ENCODE measurements around the gene FOXI2.

The FOXI2 gene

DNA sequence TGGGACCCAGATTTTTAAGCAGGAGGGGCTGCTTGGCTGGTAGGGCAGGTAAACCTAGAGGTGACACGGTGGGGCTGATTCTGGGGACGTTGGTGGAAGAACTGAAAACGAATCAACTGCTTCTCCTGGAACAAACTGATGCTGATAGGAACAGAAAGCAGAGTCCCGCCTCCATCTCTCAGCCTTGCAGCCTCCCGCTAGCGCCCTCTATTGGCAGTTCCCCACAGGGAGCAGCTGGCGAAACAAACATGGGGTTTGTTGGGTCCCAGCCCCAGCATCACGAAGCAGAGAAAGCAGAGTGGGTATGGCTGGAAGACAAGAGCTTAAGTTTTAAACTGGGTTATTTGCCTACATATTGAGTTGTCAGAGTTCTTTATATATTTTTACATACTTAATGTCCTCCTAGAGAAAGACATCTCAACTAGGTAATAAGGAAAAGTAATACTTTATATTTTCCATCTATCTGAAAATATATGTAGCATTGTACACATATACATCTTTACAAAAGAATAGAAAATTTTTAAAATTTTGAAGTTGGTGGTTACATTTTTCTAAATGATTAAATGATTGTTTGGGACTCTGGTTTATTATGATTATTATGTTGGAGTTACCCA, 42.3 kb upstream of the FOXI2 start:
- Histone ChIP-seq H3K4me1 (ENCODE audit: control insufficient read depth, low read length) (no peaks in the 10 kb centered on the region), H3K27me3 (ENCODE audit: control insufficient read depth, low read length) (no peaks in the 10 kb centered on the region), H3K27ac (ENCODE audit: low read depth, low read length) (no peak overlapping the region), H3K4me2 (ENCODE audit: low read length) (no peak overlapping the region), H3K9me2 (replicated peaks; ENCODE audit: control insufficient read depth, low read length) (no peaks in the 10 kb centered on the region), H3K79me2 (ENCODE audit: control insufficient read depth, low read length) (no peaks in the 10 kb centered on the region), H3K36me3 (ENCODE audit: control insufficient read depth, low read length) (no peaks in the 10 kb centered on the region), H3F3A (ENCODE audit: control insufficient read depth, insufficient read depth) (no peaks in the 10 kb centered on the region), H3K9me3 (ENCODE audit: control insufficient read depth, insufficient read depth, low read length) (no peaks in the 10 kb centered on the region), H4K20me1 (ENCODE audit: control insufficient read depth, insufficient read depth, low read depth, low read length) (no peaks in the 10 kb centered on the region), H3K4me3 (ENCODE audit: low read length) (no peak overlapping the region)
- TF ChIP-seq, protein P1, sequence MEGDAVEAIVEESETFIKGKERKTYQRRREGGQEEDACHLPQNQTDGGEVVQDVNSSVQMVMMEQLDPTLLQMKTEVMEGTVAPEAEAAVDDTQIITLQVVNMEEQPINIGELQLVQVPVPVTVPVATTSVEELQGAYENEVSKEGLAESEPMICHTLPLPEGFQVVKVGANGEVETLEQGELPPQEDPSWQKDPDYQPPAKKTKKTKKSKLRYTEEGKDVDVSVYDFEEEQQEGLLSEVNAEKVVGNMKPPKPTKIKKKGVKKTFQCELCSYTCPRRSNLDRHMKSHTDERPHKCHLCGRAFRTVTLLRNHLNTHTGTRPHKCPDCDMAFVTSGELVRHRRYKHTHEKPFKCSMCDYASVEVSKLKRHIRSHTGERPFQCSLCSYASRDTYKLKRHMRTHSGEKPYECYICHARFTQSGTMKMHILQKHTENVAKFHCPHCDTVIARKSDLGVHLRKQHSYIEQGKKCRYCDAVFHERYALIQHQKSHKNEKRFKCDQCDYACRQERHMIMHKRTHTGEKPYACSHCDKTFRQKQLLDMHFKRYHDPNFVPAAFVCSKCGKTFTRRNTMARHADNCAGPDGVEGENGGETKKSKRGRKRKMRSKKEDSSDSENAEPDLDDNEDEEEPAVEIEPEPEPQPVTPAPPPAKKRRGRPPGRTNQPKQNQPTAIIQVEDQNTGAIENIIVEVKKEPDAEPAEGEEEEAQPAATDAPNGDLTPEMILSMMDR (IDR thresholded peaks at IDR 0.05; ENCODE audit: low read depth, low read length, poor library complexity, severe bottlenecking), result peak; percentile 90
- TF ChIP-seq EZH2phosphoT487 (IDR thresholded peaks at IDR 0.05; ENCODE audit: borderline replicate concordance, low read length), result no peak

DNA sequence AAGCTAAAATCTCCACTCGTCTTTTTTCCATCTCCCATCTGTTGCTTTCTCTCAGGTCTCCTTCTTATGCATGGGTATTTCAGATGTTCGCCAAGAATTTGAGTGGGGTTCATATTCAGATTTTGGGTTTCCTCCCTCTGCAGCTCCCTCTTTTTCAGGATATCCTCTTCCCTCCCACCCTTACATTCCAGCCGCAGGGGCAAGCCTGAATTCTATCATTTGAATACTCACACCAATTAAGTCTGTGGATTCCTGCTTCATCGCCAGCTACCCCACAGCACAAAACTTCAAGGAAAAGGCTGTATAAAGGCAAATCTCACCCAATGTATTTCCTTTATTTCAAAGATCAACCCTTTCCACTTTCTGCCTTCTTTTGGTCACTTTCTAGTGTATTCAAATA, 41.6 kb upstream of the FOXI2 start:
- H3K79me2 ChIP-seq (ENCODE audit: control insufficient read depth, low read length), result no peaks in the 10 kb centered on the region
- TF ChIP-seq, protein P1 (IDR thresholded peaks at IDR 0.05; ENCODE audit: low read depth, low read length, poor library complexity, severe bottlenecking), result no peak
- no peak for TF ChIP-seq EZH2phosphoT487 (IDR thresholded peaks at IDR 0.05; ENCODE audit: borderline replicate concordance, low read length)
- no peaks in the 10 kb centered on the region for H3F3A ChIP-seq (ENCODE audit: control insufficient read depth, insufficient read depth)
- no peak overlapping the region for H3K27ac ChIP-seq (ENCODE audit: low read depth, low read length)
- H3K4me2 ChIP-seq (ENCODE audit: low read length), result no peak overlapping the region
- H4K20me1 ChIP-seq (ENCODE audit: control insufficient read depth, insufficient read depth, low read depth, low read length), result no peaks in the 10 kb centered on the region
- H3K9me3 ChIP-seq (ENCODE audit: control insufficient read depth, insufficient read depth, low read length), result no peaks in the 10 kb centered on the region
- H3K27me3 ChIP-seq (ENCODE audit: control insufficient read depth, low read length), result no peaks in the 10 kb centered on the region
- no peaks in the 10 kb centered on the region for H3K36me3 ChIP-seq (ENCODE audit: control insufficient read depth, low read length)
- H3K4me3 ChIP-seq (ENCODE audit: low read length), result no peak overlapping the region
- no peaks in the 10 kb centered on the region for H3K4me1 ChIP-seq (ENCODE audit: control insufficient read depth, low read length)
- no peaks in the 10 kb centered on the region for H3K9me2 ChIP-seq (replicated peaks; ENCODE audit: control insufficient read depth, low read length)

DNA sequence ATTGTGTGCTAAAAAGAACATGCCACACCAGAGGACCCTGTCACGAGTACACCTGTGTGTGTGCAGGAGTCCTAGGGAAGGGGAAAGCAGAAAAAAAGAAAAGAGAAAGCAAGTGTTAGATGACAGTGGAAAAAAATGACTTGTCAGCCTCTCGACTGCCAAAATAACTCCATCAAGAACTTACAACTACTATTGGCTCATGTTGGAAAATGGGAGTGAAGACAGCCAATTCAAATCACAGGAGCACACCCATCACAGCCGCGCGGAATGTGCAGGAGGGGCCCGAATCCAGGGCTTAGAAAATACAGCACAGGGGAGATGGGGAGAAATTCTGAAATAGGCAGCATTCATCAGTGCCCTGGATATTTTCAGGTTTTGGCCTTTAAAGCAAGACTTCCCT, 38.1 kb upstream of the FOXI2 start:
- no peaks in the 10 kb centered on the region for H3K9me2 ChIP-seq (replicated peaks; ENCODE audit: control insufficient read depth, low read length)
- no peaks in the 10 kb centered on the region for H3K36me3 ChIP-seq (ENCODE audit: control insufficient read depth, low read length)
- H3K27ac ChIP-seq (ENCODE audit: low read depth, low read length), result no peak overlapping the region
- no peak overlapping the region for H3K4me3 ChIP-seq (ENCODE audit: low read length)
- no peaks in the 10 kb centered on the region for H3K27me3 ChIP-seq (ENCODE audit: control insufficient read depth, low read length)
- H3K79me2 ChIP-seq (ENCODE audit: control insufficient read depth, low read length), result no peaks in the 10 kb centered on the region
- H3K4me1 ChIP-seq (ENCODE audit: control insufficient read depth, low read length), result no peaks in the 10 kb centered on the region
- H3F3A ChIP-seq (ENCODE audit: control insufficient read depth, insufficient read depth), result no peaks in the 10 kb centered on the region
- H3K9me3 ChIP-seq (ENCODE audit: control insufficient read depth, insufficient read depth, low read length), result no peaks in the 10 kb centered on the region
- no peak overlapping the region for H3K4me2 ChIP-seq (ENCODE audit: low read length)
- TF ChIP-seq EZH2phosphoT487 (IDR thresholded peaks at IDR 0.05; ENCODE audit: borderline replicate concordance, low read length), result no peak
- TF ChIP-seq, protein P1 (IDR thresholded peaks at IDR 0.05; ENCODE audit: low read depth, low read length, poor library complexity, severe bottlenecking), result no peak
- H4K20me1 ChIP-seq (ENCODE audit: control insufficient read depth, insufficient read depth, low read depth, low read length), result no peaks in the 10 kb centered on the region
